ENCODE measurements around the gene SPINT2.

SPINT2 gene

DNA sequence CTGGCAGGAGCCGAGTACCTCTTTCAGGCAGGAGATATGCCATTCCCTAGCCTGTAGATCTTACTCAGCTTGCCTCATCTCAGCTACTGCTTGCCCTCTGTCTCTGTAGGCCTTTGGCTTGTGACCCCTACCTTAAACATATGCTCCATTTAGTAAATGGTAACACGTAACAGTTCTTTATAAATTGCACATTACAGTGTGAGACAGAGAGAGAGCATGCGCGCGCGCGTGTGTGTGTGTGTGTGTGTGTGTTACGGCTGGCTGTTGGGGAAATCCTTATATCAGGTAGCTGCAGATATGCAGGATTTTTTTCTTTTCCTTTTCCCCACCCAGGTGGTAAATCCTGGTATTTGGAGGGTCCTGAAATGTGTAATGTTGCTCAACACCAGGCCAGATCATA lies 4.2 kb downstream of the SPINT2 start:
- no peak for DNase-seq

GRCh38 chr19:38270587-38271167 lies 6.3 kb downstream of the SPINT2 start:
- no peak for DNase-seq

- no peak for DNase-seq
Observed at GRCh38 chr19:38273499-38273898, 9.1 kb downstream of the SPINT2 start.

DNA sequence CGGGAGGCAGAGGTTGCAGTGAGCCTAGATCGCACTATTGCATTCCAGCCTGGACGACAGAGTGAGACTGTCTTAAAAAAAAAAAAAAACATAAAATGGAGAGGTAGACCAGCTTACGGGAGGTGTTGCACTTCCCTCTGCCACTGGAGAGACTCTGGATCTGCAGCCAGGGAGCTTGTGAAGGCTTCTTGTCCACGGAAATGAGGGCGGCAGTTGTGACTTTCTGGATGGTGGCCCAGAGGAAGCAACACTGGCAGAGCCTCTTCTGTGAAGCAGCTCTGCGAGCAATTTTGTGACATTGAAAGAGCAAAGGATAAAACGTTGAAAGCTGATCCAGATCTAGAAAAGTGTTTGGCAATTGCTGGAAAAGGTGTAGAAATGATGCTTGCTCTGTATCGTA lies 10.4 kb downstream of the SPINT2 start:
- DNase-seq = no peak

GRCh38 chr19:38276942-38277517 lies 12.7 kb downstream of the SPINT2 start:
- no peak for DNase-seq

GRCh38 chr19:38277549-38277948 lies 13.2 kb downstream of the SPINT2 start:
- DNase-seq = no peak

GRCh38 chr19:38277969-38278680 lies 13.8 kb downstream of the SPINT2 start:
- no peak for DNase-seq

- DNase-seq = no peak
Observed at GRCh38 chr19:38278751-38279150, 14.4 kb downstream of the SPINT2 start.

GRCh38 chr19:38280030-38280921 lies 15.9 kb downstream of the SPINT2 start:
- no peak for DNase-seq

DNA sequence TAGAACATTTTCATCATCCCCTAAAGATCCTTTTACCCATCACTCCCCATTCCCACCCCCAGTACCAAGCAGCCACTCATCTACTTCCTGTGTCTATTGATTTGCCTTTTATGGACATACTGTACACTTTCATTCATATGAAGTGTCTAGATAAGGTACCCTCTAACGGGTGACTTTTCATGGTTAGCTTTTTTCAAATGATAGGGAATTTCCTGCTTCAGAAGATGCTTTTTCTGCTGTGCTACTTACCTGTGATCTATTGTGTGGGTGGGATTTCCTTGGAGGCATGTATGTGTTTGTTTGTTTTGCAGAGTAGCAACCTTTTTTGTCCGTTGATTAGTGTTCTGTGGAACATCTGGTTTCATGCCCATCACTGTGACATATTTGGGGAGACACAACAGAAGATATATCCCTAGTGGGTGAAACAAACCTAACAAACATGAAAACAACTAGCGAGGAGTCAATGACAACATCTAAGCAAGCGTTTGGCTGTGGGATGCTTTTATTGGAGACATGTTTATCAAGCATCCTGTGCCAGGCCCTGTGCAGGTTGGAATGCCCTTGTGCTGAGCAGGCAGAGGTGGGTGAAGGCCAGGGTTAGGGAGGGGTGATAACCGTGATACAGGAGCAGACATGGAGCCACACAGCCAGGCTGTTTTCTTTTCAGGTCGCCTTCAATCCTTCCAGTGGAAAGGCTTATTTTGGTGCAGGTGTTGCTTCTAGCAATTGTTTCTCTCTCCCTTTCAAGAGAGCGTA lies 17.6 kb downstream of the SPINT2 start:
- DNase-seq = no peak

GRCh38 chr19:38283271-38283670 lies 18.9 kb downstream of the SPINT2 start:
- no peak for DNase-seq

DNA sequence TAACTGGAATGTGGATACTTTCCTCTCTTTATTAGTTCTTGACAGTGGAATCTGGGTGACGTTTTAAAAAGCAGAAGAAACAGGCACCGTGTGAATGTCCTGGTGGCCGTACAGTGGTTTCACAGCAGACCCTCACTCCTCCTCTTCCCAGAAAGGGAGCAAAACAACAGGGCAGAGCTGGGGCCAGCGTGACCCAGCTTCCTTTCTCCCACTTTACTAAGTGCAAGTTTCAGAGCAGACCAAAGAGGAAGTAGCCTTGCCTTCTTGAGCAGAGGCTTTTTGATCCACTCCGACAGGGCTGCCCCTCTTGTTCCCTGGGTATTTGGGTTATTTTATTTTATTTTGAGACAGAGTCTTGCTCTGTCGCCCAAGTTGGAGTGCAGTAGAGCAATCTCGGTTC lies 20.0 kb downstream of the SPINT2 start:
- DNase-seq = no peak

GRCh38 chr19:38285567-38285966 lies 21.2 kb downstream of the SPINT2 start:
- no peak for DNase-seq

DNA sequence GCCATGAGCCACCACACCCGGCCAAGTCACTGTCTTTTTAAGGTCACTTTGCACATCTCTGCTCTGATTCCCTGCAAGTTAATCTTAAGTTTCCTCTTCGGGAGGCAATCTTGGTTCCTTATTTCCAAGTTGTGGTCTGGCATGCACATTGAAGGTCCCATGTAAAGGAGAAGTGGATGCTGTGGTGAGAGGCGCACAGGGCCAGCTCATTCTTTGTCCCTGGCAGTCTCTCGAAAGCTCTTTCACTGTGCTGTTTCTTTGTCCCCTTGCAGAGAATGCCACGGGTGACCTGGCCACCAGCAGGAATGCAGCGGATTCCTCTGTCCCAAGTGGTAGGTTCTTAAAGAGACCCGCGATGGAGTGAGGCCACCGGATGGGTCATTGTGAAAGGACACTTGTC lies 23.2 kb downstream of the SPINT2 start:
- no peak for DNase-seq

DNA sequence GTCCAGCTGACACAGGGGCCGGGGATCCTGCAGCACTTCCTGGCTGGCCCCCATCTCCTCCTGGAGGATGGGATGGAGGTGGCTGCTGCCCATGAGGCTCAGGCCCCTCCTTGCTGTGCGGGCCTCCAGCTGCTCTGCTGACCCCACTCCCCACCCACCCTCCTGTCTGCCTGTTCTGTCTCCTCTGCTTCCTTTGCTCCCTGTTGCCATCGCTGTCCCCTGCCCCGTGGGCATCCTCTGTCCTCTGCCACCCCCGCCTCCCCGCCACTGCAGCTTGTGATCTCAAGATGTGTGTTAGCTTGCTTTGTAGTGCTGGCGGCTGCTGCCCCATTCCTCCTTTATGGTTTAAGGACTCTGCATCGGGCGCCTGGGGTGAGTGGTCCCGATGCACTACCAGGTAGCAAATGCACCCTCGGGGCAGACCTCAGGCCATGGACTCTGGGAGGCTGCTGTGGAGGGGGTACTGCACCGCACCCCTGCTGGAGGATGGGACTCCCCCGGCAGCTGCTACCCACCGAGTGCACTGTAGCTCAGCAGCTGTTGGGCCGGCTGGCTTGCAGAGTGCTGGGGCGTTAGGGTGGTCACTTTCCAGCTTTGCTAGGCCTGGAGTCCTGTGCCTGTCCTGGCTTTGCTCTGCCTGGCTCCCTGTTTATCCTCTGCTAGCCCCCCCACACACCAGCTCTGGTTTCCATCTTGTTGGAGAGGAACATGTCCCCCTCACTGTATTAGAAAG lies 23.9 kb downstream of the SPINT2 start:
- no peak for DNase-seq

DNA sequence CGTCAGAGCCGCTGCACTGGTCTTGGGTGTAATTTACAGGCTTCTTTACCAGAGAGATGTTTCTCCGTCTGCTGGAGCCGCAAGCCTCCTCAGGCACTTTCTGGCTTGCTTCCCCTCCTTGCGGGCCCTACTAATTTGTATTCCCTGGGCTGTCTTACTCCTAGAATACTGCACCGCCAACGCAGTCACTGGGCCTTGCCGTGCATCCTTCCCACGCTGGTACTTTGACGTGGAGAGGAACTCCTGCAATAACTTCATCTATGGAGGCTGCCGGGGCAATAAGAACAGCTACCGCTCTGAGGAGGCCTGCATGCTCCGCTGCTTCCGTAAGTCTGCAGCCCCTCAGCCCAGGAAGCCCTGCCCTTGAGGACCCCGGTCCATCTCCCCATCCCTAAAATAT lies 25.6 kb downstream of the SPINT2 start:
- no peak for DNase-seq

DNA sequence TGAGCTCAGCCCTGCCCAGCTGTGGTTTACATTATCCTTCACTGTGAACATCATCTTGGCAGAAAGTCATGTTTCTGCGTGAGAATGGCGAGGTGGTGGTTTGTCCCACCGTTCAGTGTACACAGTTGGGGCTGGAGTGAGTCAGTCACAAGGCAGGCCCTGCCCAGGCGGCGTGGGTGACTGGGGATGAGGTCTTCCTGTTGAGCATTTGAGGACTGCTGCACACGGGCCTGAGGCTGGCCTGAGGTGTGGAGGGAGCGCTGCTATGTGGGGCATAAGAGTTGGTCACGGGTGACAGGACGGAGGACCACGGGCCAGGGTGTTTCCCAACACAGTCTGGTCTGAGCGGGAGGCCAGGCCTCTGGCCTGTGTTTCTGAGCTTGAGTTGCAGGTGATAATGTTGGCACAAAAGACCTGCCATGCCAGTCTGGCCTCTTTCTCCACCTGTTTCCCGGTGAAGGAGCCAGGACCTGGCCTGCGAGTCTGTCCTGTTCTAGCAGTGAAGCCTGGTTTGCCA lies 26.3 kb downstream of the SPINT2 start:
- DNase-seq = no peak

DNA sequence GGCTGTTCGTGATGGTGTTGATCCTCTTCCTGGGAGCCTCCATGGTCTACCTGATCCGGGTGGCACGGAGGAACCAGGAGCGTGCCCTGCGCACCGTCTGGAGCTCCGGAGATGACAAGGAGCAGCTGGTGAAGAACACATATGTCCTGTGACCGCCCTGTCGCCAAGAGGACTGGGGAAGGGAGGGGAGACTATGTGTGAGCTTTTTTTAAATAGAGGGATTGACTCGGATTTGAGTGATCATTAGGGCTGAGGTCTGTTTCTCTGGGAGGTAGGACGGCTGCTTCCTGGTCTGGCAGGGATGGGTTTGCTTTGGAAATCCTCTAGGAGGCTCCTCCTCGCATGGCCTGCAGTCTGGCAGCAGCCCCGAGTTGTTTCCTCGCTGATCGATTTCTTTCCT lies 27.5 kb downstream of the SPINT2 start:
- DNase-seq = no peak

GRCh38 chr19:38293281-38293680 lies 28.9 kb downstream of the SPINT2 start:
- no peak for DNase-seq

DNA sequence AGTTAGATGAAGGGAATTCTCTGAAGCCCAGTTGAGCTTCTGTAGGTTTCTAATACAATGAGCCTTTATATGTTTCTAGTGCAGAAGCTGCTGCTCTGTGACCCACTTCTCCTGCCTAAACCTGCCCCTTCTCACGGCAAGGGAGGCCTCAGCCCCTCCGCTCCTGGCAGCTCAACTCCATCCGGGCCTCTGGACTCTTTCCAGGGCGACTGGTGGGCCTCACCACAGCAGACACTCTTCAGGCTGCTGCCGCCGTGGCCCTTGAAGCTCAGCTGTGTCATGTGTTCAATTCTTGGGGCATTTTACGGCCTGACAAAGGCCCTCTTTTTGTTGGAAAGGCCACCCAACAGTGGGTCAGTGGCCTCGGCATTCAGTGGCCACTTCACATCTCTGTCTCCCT lies 29.7 kb downstream of the SPINT2 start:
- no peak for DNase-seq

DNA sequence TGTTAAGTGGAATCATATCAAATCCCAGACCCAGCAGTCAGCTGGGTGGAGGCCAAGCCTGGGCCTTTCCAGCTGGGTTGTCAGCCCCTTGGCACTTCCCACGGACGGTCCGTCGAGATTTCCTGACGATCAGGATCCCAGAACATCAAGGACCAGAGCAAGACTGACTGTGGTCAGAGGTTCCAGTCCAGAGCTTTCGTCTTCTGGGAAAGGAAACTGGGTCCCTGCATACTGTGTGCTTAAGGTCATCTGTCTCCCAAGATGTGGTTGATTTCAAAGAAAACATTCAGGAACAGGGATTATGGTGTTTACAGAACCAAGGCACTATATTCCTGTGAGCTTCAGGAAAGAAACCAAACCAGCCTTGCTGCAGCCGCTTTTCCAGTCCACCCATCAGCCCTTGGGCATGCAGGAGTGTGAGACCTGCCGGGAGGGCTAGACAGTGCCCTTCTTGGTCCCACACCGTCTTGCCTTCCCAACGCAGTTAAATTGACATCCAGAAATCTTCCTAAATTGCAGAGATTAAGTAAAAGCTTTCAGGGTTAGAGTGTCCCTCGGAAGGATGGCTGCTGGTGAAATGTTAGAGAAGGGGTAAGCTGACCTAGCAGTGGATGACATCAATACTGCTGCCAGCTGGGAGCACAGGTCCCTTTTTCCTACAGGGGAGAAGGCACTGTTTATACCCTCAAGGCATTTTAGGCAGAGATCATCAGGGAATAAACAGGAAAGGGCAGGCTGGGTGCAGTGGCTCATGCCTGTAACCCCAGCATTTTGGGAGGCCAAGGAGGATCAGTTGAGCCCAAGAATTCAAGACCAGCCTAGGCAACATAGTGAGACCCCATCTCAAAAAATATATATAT lies 34.7 kb downstream of the SPINT2 start:
- DNase-seq = no peak
